ACC112 (cell line): ENCODE measurements around the gene BEX5.
"Not testable (repeated sequence)": the region's sequence is repeated elsewhere in the genome, so short reads cannot be mapped to it uniquely, and the experiment has no call there.

ENCODE experiments used
- H2AFZ ChIP-seq: fragments of 200-600 bp; sonication (generic); one replicate; pipeline ENCODE4 v1.6.0; 2017; ENCODE audit warnings: antibody characterized with exemption, low read length; ENCODE audit not compliant: unreplicated experiment
- H3K27ac ChIP-seq: fragments of 200-600 bp; sonication (generic); 2 replicates; pipeline ENCODE4 v1.5.1; 2014; ENCODE audit warnings: low read depth, mild to moderate bottlenecking, antibody characterized with exemption, low read length, moderate library complexity
- H3K27me3 ChIP-seq: fragments of 200-600 bp; sonication (generic); 2 replicates; pipeline ENCODE4 v1.6.1; 2014; ENCODE audit warnings: mild to moderate bottlenecking, antibody characterized with exemption, low read length, moderate library complexity, mixed read lengths; ENCODE audit not compliant: insufficient read depth
- H3K36me3 ChIP-seq: fragments of 200-600 bp; sonication (generic); 2 replicates; pipeline ENCODE4 v1.6.1; 2016; ENCODE audit warnings: mild to moderate bottlenecking, antibody characterized with exemption, low read length, moderate library complexity, mixed read lengths; ENCODE audit not compliant: insufficient read depth
- H3K4me1 ChIP-seq: fragments of 200-600 bp; sonication (generic); one replicate; pipeline ENCODE4 v1.6.1; 2016; ENCODE audit warnings: low read length, mixed read lengths; ENCODE audit not compliant: insufficient read depth, unreplicated experiment, control insufficient read depth
- H3K4me3 ChIP-seq: fragments of 200-600 bp; sonication (generic); 2 replicates; pipeline ENCODE4 v1.5.1; 2014; ENCODE audit warnings: mild to moderate bottlenecking, low read depth, low read length
- H3K79me2 ChIP-seq: fragments of 200-600 bp; sonication (generic); one replicate; pipeline ENCODE4 v1.6.0; 2016; ENCODE audit warnings: low read length; ENCODE audit not compliant: control insufficient read depth, unreplicated experiment, insufficient read depth

BEX5 gene

GRCh38 chrX:102155806-102156179 lies at the start of gene BEX5:
BEX5 (minus strand) TSS chrX:102155977; CDS start chrX:102154265, 1,712 bp downstream.
- H3K4me3 ChIP-seq = no peak within 1 kb of the TSS

GRCh38 chrX:102185967-102186720 lies 30.4 kb upstream of the BEX5 start:
- no peaks in the 10 kb centered on the region for H3K79me2 ChIP-seq
- no peak overlapping the region for H3K27ac ChIP-seq
- H3K27me3 ChIP-seq = no peaks in the 10 kb centered on the region
- no peak overlapping the region for H2AFZ ChIP-seq
- no peaks in the 10 kb centered on the region for H3K4me1 ChIP-seq
- no peaks in the 10 kb centered on the region for H3K36me3 ChIP-seq
- no peak overlapping the region for H3K4me3 ChIP-seq

More at GRCh38 chrX:102155806-102156179, at the start of gene BEX5:
- Histone ChIP-seq H3K4me1 (no peaks in the 10 kb centered on the region), H2AFZ (no peak within 1 kb of the TSS), H3K27me3 (peaks cover 4% of the 10 kb centered on the region; the same call in 1 of the 2 replicates), H3K27ac (no peak within 1 kb of the TSS), H3K36me3 (no peaks in the 10 kb centered on the region), H3K79me2 (no peaks in the 10 kb centered on the region)

- Histone ChIP-seq H3K4me1 (no peaks in the 10 kb centered on the region), H2AFZ (no peak overlapping the region), H3K4me3 (no peak overlapping the region), H3K36me3 (no peaks in the 10 kb centered on the region), H3K79me2 (no peaks in the 10 kb centered on the region), H3K27ac (no peak overlapping the region), H3K27me3 (peaks cover 4% of the 10 kb centered on the region; the same call in 1 of the 2 replicates)
Measured at GRCh38 chrX:102154900-102155805, 624 bp downstream of the BEX5 start.

- Histone ChIP-seq H3K79me2 (no peaks in the 10 kb centered on the region), H2AFZ (no peak overlapping the region), H3K4me3 (no peak overlapping the region)
Measured at GRCh38 chrX:102154218-102154860, 1.4 kb downstream of the BEX5 start.

GRCh38 chrX:102142274-102142673 lies 13.5 kb downstream of the BEX5 start, which contains the start of gene TCEAL6:
TCEAL6 (minus strand) TSS chrX:102142481.
- H3K27ac ChIP-seq, H3K4me1 ChIP-seq, H3K27me3 ChIP-seq, H3K36me3 ChIP-seq, H2AFZ ChIP-seq, H3K79me2 ChIP-seq, H3K4me3 ChIP-seq: not testable (repeated sequence)

More at GRCh38 chrX:102154218-102154860, 1.4 kb downstream of the BEX5 start:
- Histone ChIP-seq H3K27me3 (peaks cover 4% of the 10 kb centered on the region; the same call in 1 of the 2 replicates), H3K36me3 (no peaks in the 10 kb centered on the region), H3K27ac (no peak overlapping the region), H3K4me1 (no peaks in the 10 kb centered on the region)

- H3K36me3 ChIP-seq, H3K79me2 ChIP-seq, H2AFZ ChIP-seq, H3K4me1 ChIP-seq, H3K27me3 ChIP-seq, H3K27ac ChIP-seq, H3K4me3 ChIP-seq: not testable (repeated sequence)
Measured at GRCh38 chrX:102141631-102142030, 14.1 kb downstream of the BEX5 start.

GRCh38 chrX:102140876-102141275 lies 14.9 kb downstream of the BEX5 start:
- H3K27me3 ChIP-seq, H3K36me3 ChIP-seq, H3K4me1 ChIP-seq, H2AFZ ChIP-seq, H3K4me3 ChIP-seq, H3K79me2 ChIP-seq, H3K27ac ChIP-seq: not testable (repeated sequence)

- Histone ChIP-seq H3K27me3 (peaks cover under 1% of the 10 kb centered on the region; the same call in 1 of the 2 replicates), H3K27ac (no peak overlapping the region), H2AFZ (no peak overlapping the region), H3K4me1 (no peaks in the 10 kb centered on the region), H3K79me2 (no peaks in the 10 kb centered on the region), H3K4me3 (no peak overlapping the region), H3K36me3 (no peaks in the 10 kb centered on the region)
Measured at GRCh38 chrX:102138064-102138463, 17.7 kb downstream of the BEX5 start.

- no peak overlapping the region for H2AFZ ChIP-seq
- H3K4me1 ChIP-seq = no peaks in the 10 kb centered on the region
- no peaks in the 10 kb centered on the region for H3K79me2 ChIP-seq
- no peak overlapping the region for H3K27ac ChIP-seq
- H3K36me3 ChIP-seq = no peaks in the 10 kb centered on the region
- no peak overlapping the region for H3K4me3 ChIP-seq
- 0 out of 2 replicates have a peak, but pooled peaks cover 6% of the 10 kb centered on the region for H3K27me3 ChIP-seq
Measured at GRCh38 chrX:102129473-102129872, 26.3 kb downstream of the BEX5 start.

GRCh38 chrX:102126863-102127262 lies 28.9 kb downstream of the BEX5 start:
- H3K4me3 ChIP-seq = no peak overlapping the region
- H3K27ac ChIP-seq = no peak overlapping the region
- H3K79me2 ChIP-seq = no peaks in the 10 kb centered on the region
- no peak overlapping the region for H2AFZ ChIP-seq
- H3K36me3 ChIP-seq = no peaks in the 10 kb centered on the region
- no peaks in the 10 kb centered on the region for H3K4me1 ChIP-seq
- 0 out of 2 replicates have a peak, but pooled peaks cover 6% of the 10 kb centered on the region for H3K27me3 ChIP-seq
